ENCODE data around the gene PLIN4.
"Not testable (repeated sequence)": the region's sequence is repeated elsewhere in the genome, so short reads cannot be mapped to it uniquely, and the experiment has no call there.

PLIN4 gene

GRCh38 chr19:4553092-4553695 lies 34.9 kb upstream of the PLIN4 start:
- no peak for ATAC-seq
- Mint-ChIP-seq H3K36me3 (ENCODE audit: low read depth) (no peaks in the 10 kb centered on the region), H3K27me3 (peaks cover 3% of the 10 kb centered on the region), H3K27ac (no peak overlapping the region), H3K9me3 (no peaks in the 10 kb centered on the region), H3K4me1 (no peaks in the 10 kb centered on the region), H3K4me3 (no peak overlapping the region)
- no peak for DNase-seq

- Mint-ChIP-seq H3K9me3 (no peaks in the 10 kb centered on the region), H3K27ac (no peak overlapping the region), H3K4me1 (no peaks in the 10 kb centered on the region), H3K27me3 (peaks cover 3% of the 10 kb centered on the region), H3K36me3 (ENCODE audit: low read depth) (no peaks in the 10 kb centered on the region), H3K4me3 (no peak overlapping the region)
- ATAC-seq (no peak), DNase-seq (no peak)
Measured at GRCh38 chr19:4552525-4552819, 34.2 kb upstream of the PLIN4 start.

- H3K9me3 Mint-ChIP-seq, result no peaks in the 10 kb centered on the region
- H3K4me1 Mint-ChIP-seq, result no peaks in the 10 kb centered on the region
- peaks cover 3% of the 10 kb centered on the region for H3K27me3 Mint-ChIP-seq
- no peak for DNase-seq
- ATAC-seq, result no peak
- H3K27ac Mint-ChIP-seq, result no peak overlapping the region
- H3K4me3 Mint-ChIP-seq, result no peak overlapping the region
- H3K36me3 Mint-ChIP-seq (ENCODE audit: low read depth), result no peaks in the 10 kb centered on the region
Measured at GRCh38 chr19:4550479-4551050, 32.3 kb upstream of the PLIN4 start.

- no peak for ATAC-seq
- Mint-ChIP-seq H3K4me1 (no peaks in the 10 kb centered on the region), H3K36me3 (ENCODE audit: low read depth) (no peaks in the 10 kb centered on the region), H3K9me3 (no peaks in the 10 kb centered on the region), H3K4me3 (no peak overlapping the region), H3K27me3 (peaks cover 3% of the 10 kb centered on the region), H3K27ac (no peak overlapping the region)
- no peak for DNase-seq
Measured at GRCh38 chr19:4550018-4550417, 31.7 kb upstream of the PLIN4 start.

GRCh38 chr19:4548238-4548584 lies 29.9 kb upstream of the PLIN4 start:
- Mint-ChIP-seq H3K27ac (no peak overlapping the region), H3K27me3 (peaks cover 3% of the 10 kb centered on the region), H3K9me3 (no peaks in the 10 kb centered on the region), H3K4me1 (no peaks in the 10 kb centered on the region), H3K36me3 (ENCODE audit: low read depth) (no peaks in the 10 kb centered on the region), H3K4me3 (no peak overlapping the region)
- ATAC-seq, result no peak
- DNase-seq, result no peak

GRCh38 chr19:4547303-4548237 lies 29.3 kb upstream of the PLIN4 start:
- Mint-ChIP-seq H3K36me3 (ENCODE audit: low read depth) (no peaks in the 10 kb centered on the region), H3K27me3 (peaks cover 3% of the 10 kb centered on the region), H3K9me3 (no peaks in the 10 kb centered on the region), H3K4me3 (no peak overlapping the region), H3K27ac (no peak overlapping the region), H3K4me1 (peaks cover 1% of the 10 kb centered on the region)
- DNase-seq (peak; percentile 36), ATAC-seq (peak; percentile 51)

- no peak overlapping the region for H3K4me3 Mint-ChIP-seq
- H3K4me1 Mint-ChIP-seq, result peaks cover 11% of the 10 kb centered on the region
- DNase-seq (no peak), ATAC-seq (no peak)
- no peaks in the 10 kb centered on the region for H3K9me3 Mint-ChIP-seq
- no peaks in the 10 kb centered on the region for H3K36me3 Mint-ChIP-seq (ENCODE audit: low read depth)
- no peak overlapping the region for H3K27ac Mint-ChIP-seq
- peaks cover 6% of the 10 kb centered on the region for H3K27me3 Mint-ChIP-seq
Measured at GRCh38 chr19:4543842-4544647, 25.8 kb upstream of the PLIN4 start.

- Mint-ChIP-seq H3K27ac (no peak overlapping the region), H3K4me3 (no peak overlapping the region), H3K27me3 (peaks cover 4% of the 10 kb centered on the region), H3K4me1 (peaks cover 11% of the 10 kb centered on the region), H3K9me3 (no peaks in the 10 kb centered on the region), H3K36me3 (ENCODE audit: low read depth) (no peaks in the 10 kb centered on the region)
- DNase-seq (no peak), ATAC-seq (no peak)
Measured at GRCh38 chr19:4542896-4543841, 24.9 kb upstream of the PLIN4 start.

- not testable (repeated sequence) for ATAC-seq; H3K27me3 Mint-ChIP-seq; H3K36me3 Mint-ChIP-seq (ENCODE audit: low read depth); H3K9me3 Mint-ChIP-seq; DNase-seq; H3K4me3 Mint-ChIP-seq; H3K27ac Mint-ChIP-seq
- peaks cover 11% of the 10 kb centered on the region for H3K4me1 Mint-ChIP-seq
Measured at GRCh38 chr19:4541806-4542145, 23.5 kb upstream of the PLIN4 start.

- no peak overlapping the region for H3K27ac Mint-ChIP-seq
- ATAC-seq (no peak), DNase-seq (no peak)
- peaks cover 11% of the 10 kb centered on the region for H3K4me1 Mint-ChIP-seq
- no peaks in the 10 kb centered on the region for H3K9me3 Mint-ChIP-seq
- H3K4me3 Mint-ChIP-seq, result no peak overlapping the region
- H3K36me3 Mint-ChIP-seq (ENCODE audit: low read depth), result no peaks in the 10 kb centered on the region
- peaks cover 4% of the 10 kb centered on the region for H3K27me3 Mint-ChIP-seq
Measured at GRCh38 chr19:4541114-4541805, 23.0 kb upstream of the PLIN4 start.

GRCh38 chr19:4539693-4540581 lies 21.7 kb upstream of the PLIN4 start, which contains the start of gene LRG1:
Gene LRG1 (minus strand): TSS chr19:4540036. CDS start chr19:4540013, 23 bp downstream.
- peak; percentile 22 for DNase-seq
- H3K4me1 Mint-ChIP-seq, result peaks cover 16% of the 10 kb centered on the region
- H3K9me3 Mint-ChIP-seq, result no peaks in the 10 kb centered on the region
- H3K4me3 Mint-ChIP-seq, result no peak within 1 kb of the TSS
- H3K27ac Mint-ChIP-seq, result no peak within 1 kb of the TSS
- ATAC-seq, result no peak
- no peaks in the 10 kb centered on the region for H3K36me3 Mint-ChIP-seq (ENCODE audit: low read depth)
- H3K27me3 Mint-ChIP-seq, result peaks cover 7% of the 10 kb centered on the region

- Mint-ChIP-seq H3K4me3 (no peak overlapping the region), H3K36me3 (ENCODE audit: low read depth) (no peaks in the 10 kb centered on the region), H3K9me3 (no peaks in the 10 kb centered on the region), H3K4me1 (peaks cover 16% of the 10 kb centered on the region), H3K27me3 (peaks cover 7% of the 10 kb centered on the region), H3K27ac (no peak overlapping the region)
- DNase-seq (no peak), ATAC-seq (no peak)
Measured at GRCh38 chr19:4539169-4539692, 20.9 kb upstream of the PLIN4 start.
